K562 (cell line): Measurements from ENCODE around the gene HPCAL1. TPM values are rescaled to one million over a fixed set of nuclear protein-coding genes. Genes with fewer than 3 reads are reported as not detected.

Source experiments
- CBFA2T2 ChIP-seq: fragments of 450-650 bp; conservative IDR thresholded peaks from 2 replicates; pipeline ENCODE4 v1.6.1; 2017; ENCODE audit warnings: mild to moderate bottlenecking
- E2F3 ChIP-seq: fragments of 250-450 bp; sonication (Bioruptor Pico); IDR thresholded peaks from 2 replicates; pipeline ENCODE4 v1.4.0; 2020; ENCODE audit warnings: mild to moderate bottlenecking
- EGR1 ChIP-seq: fragments of 450-650 bp; conservative IDR thresholded peaks from 2 replicates; pipeline ENCODE4 v1.6.1; 2017; ENCODE audit warnings: mild to moderate bottlenecking
- EP300 ChIP-seq: IDR thresholded peaks from 2 replicates; pipeline ENCODE4 v1.6.1; 2012; ENCODE audit warnings: low read length, improper control_type of control experiment
- ETV5 ChIP-seq: sonication (generic); formaldehyde crosslinking; IDR thresholded peaks from 2 replicates; pipeline ENCODE4 v1.4.0; 2020; ENCODE audit warnings: low read depth, mild to moderate bottlenecking, missing genetic modification reagents
- HDAC1 ChIP-seq, 2 experiments: fragments of 450-650 bp; IDR thresholded peaks; 2 replicates each; pipeline ENCODE4 v1.6.1; 2016 to 2017; ENCODE audit warnings: inconsistent platforms in 1 of 2, mild to moderate bottlenecking in 1 of 2, moderate library complexity in 1 of 2
- JUND ChIP-seq, 2 experiments: IDR thresholded peaks; 2 replicates in 1 of 2; 3 replicates in 1 of 2; pipeline ENCODE4 v1.6.1; 2011; ENCODE audit warnings: borderline replicate concordance in 2 of 2, low read depth in 2 of 2, low read length in 2 of 2, improper control_type of control experiment in 1 of 2, missing biosample characterization in 1 of 2, missing genetic modification characterization in 1 of 2, missing genetic modification reagents in 1 of 2
- NUFIP1 ChIP-seq: fragments of 450-650 bp; IDR thresholded peaks from 2 replicates; pipeline ENCODE4 v1.6.1; 2018; ENCODE audit not compliant: partially characterized antibody
- RBM17 ChIP-seq: fragments of 200-400 bp; formaldehyde crosslinking; IDR thresholded peaks from 2 replicates; pipeline ENCODE4 v1.6.1; 2017; ENCODE audit warnings: low read depth, mild to moderate bottlenecking, low read length, borderline replicate concordance
- SRSF3 ChIP-seq: fragments of 200-400 bp; formaldehyde crosslinking; IDR thresholded peaks from 2 replicates; pipeline ENCODE4 v1.6.1; 2016; ENCODE audit warnings: mild to moderate bottlenecking, low read length, moderate library complexity; ENCODE audit not compliant: insufficient read depth
- TCF3 ChIP-seq: sonication (generic); formaldehyde crosslinking; IDR thresholded peaks from 2 replicates; pipeline ENCODE4 v1.4.0; 2020; ENCODE audit warnings: mild to moderate bottlenecking, missing genetic modification reagents
- ZKSCAN8 ChIP-seq: fragments of 200-800 bp; sonication (Bioruptor generic); IDR thresholded peaks from 2 replicates; pipeline ENCODE4 v1.6.1; 2016; ENCODE audit warnings: missing genetic modification characterization, missing compliant biosample characterization
- ZNF217 ChIP-seq: sonication (generic); formaldehyde crosslinking; IDR thresholded peaks from 2 replicates; pipeline ENCODE4 v1.8.0; 2022; ENCODE audit warnings: mild to moderate bottlenecking, missing genetic modification reagents
- ZNF436 ChIP-seq: fragments of 250-450, 450-650 bp; sonication (Bioruptor Pico); formaldehyde crosslinking; IDR thresholded peaks from 2 replicates; pipeline ENCODE4 v1.7.0; 2020; ENCODE audit warnings: mild to moderate bottlenecking
- polyA plus RNA-seq, 8 experiments: library from polyadenylated mRNA; depleted of rRNA in 4 of 8; stranded (reverse) in 5 of 8; unstranded in 3 of 8; fragments of >200 nt; fragmentation: Nextera tagmentation in 2 of 8; fragmentation: Illumina TruSeq in 1 of 8; extraction: Ambion mirVana in 2 of 8; extraction: Trizol in 1 of 8; gene quantifications; 2 replicates each; pipeline versions ENCODE4 v1.2.1 to v1.2.3, GENCODE V29; 2011 to 2014; ENCODE audit warnings: inconsistent platforms in 1 of 8, missing spikeins in 1 of 8
- total RNA-seq, 7 experiments: library from RNA; depleted of rRNA in 6 of 7; stranded (reverse); fragments of >200 nt in 6 of 7; fragmentation: Illumina TruSeq in 2 of 7; extraction: Trizol in 2 of 7; gene quantifications; 2 replicates each; pipeline versions ENCODE4 v1.2.1 to v1.2.3, GENCODE V29; 2011 to 2021; ENCODE audit warnings: low replicate concordance in 1 of 7
- TF ChIP-seq, protein P1 (sequence below): fragments of 250-450 bp; sonication (Bioruptor Pico); IDR thresholded peaks from 2 replicates; pipeline ENCODE4 v1.4.0; 2020; ENCODE audit warnings: mild to moderate bottlenecking, moderate library complexity
- TF ChIP-seq, protein P2 (sequence below): fragments of 450-650 bp; formaldehyde crosslinking; conservative IDR thresholded peaks from 2 replicates; pipeline ENCODE4 v1.4.0; 2022; ENCODE audit warnings: mild to moderate bottlenecking, missing genetic modification characterization
- TF ChIP-seq, protein P3 (sequence below): fragments of 250-450 bp; sonication (Bioruptor Pico); IDR thresholded peaks from 2 replicates; pipeline ENCODE4 v1.5.0; 2021; ENCODE audit warnings: mild to moderate bottlenecking, borderline replicate concordance
- TF ChIP-seq, protein P4 (sequence below): fragments of 450-650 bp; formaldehyde crosslinking; IDR thresholded peaks from 2 replicates; pipeline ENCODE4 v1.4.0; 2020; ENCODE audit warnings: mild to moderate bottlenecking, moderate library complexity
- TF ChIP-seq, protein P5 (sequence below): fragments of 450-650 bp; IDR thresholded peaks from 2 replicates; pipeline ENCODE4 v1.6.1; 2016; ENCODE audit warnings: low read depth, mild to moderate bottlenecking, moderate library complexity

HPCAL1 gene
- total and polyA plus RNA-seq, 9 of the 15 experiments (the other 6 are each of a cell fraction or from before 2014, with no cell fraction given): 2.7 to 65.5 (median 23.9) TPM

DNA sequence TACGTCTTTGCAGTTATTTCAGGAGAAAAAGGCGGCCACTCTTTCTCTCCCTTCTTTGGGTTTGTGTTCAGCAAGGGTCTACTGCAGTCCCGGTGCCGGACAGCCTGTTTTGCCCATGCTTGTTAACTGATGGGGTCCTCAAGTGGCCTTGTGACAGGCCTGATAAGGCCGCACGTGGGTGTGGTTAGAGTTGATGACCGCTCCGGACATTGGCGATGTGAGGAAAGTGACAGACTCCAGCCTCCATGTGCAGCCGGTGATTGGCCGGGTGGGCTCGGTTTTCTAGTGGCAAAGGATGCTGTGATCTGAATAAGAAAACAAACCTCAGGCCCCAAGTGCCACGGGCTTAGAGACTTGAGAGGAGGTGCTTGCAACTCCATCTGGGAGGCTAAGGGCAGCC lies 15.6 kb downstream of the HPCAL1 start (continued):
- TF ChIP-seq, protein P1, sequence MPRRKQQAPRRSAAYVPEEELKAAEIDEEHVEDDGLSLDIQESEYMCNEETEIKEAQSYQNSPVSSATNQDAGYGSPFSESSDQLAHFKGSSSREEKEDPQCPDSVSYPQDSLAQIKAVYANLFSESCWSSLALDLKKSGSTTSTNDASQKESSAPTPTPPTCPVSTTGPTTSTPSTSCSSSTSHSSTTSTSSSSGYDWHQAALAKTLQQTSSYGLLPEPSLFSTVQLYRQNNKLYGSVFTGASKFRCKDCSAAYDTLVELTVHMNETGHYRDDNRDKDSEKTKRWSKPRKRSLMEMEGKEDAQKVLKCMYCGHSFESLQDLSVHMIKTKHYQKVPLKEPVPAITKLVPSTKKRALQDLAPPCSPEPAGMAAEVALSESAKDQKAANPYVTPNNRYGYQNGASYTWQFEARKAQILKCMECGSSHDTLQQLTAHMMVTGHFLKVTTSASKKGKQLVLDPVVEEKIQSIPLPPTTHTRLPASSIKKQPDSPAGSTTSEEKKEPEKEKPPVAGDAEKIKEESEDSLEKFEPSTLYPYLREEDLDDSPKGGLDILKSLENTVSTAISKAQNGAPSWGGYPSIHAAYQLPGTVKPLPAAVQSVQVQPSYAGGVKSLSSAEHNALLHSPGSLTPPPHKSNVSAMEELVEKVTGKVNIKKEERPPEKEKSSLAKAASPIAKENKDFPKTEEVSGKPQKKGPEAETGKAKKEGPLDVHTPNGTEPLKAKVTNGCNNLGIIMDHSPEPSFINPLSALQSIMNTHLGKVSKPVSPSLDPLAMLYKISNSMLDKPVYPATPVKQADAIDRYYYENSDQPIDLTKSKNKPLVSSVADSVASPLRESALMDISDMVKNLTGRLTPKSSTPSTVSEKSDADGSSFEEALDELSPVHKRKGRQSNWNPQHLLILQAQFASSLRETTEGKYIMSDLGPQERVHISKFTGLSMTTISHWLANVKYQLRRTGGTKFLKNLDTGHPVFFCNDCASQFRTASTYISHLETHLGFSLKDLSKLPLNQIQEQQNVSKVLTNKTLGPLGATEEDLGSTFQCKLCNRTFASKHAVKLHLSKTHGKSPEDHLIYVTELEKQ (CRISPR knock-in tag): no peak
- TF ChIP-seq, protein P2, sequence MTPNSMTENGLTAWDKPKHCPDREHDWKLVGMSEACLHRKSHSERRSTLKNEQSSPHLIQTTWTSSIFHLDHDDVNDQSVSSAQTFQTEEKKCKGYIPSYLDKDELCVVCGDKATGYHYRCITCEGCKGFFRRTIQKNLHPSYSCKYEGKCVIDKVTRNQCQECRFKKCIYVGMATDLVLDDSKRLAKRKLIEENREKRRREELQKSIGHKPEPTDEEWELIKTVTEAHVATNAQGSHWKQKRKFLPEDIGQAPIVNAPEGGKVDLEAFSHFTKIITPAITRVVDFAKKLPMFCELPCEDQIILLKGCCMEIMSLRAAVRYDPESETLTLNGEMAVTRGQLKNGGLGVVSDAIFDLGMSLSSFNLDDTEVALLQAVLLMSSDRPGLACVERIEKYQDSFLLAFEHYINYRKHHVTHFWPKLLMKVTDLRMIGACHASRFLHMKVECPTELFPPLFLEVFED (CRISPR knock-in tag): no peak
- TF ChIP-seq, protein P3, sequence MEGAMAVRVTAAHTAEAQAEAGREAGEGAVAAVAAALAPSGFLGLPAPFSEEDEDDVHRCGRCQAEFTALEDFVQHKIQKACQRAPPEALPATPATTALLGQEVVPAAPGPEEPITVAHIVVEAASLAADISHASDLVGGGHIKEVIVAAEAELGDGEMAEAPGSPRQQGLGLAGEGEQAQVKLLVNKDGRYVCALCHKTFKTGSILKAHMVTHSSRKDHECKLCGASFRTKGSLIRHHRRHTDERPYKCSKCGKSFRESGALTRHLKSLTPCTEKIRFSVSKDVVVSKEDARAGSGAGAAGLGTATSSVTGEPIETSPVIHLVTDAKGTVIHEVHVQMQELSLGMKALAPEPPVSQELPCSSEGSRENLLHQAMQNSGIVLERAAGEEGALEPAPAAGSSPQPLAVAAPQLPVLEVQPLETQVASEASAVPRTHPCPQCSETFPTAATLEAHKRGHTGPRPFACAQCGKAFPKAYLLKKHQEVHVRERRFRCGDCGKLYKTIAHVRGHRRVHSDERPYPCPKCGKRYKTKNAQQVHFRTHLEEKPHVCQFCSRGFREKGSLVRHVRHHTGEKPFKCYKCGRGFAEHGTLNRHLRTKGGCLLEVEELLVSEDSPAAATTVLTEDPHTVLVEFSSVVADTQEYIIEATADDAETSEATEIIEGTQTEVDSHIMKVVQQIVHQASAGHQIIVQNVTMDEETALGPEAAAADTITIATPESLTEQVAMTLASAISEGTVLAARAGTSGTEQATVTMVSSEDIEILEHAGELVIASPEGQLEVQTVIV (CRISPR knock-in tag): no peak
- TF ChIP-seq ZKSCAN8 (CRISPR knock-in tag): no peak
- no peak for TF ChIP-seq E2F3 (CRISPR knock-in tag)
- TF ChIP-seq RBM17: no peak
- 0 out of 2 replicates have a peak, but pooled peaks have one; percentile 15 for TF ChIP-seq CBFA2T2
- no peak for TF ChIP-seq ETV5 (CRISPR knock-in tag)
- no peak for TF ChIP-seq ZNF217
- TF ChIP-seq NUFIP1: no peak
- peak; percentile 32; the same call in 1 of the 2 replicates for TF ChIP-seq EGR1
- TF ChIP-seq ZNF436 (CRISPR knock-in tag): no peak
- TF ChIP-seq, protein P4, sequence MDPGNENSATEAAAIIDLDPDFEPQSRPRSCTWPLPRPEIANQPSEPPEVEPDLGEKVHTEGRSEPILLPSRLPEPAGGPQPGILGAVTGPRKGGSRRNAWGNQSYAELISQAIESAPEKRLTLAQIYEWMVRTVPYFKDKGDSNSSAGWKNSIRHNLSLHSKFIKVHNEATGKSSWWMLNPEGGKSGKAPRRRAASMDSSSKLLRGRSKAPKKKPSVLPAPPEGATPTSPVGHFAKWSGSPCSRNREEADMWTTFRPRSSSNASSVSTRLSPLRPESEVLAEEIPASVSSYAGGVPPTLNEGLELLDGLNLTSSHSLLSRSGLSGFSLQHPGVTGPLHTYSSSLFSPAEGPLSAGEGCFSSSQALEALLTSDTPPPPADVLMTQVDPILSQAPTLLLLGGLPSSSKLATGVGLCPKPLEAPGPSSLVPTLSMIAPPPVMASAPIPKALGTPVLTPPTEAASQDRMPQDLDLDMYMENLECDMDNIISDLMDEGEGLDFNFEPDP (CRISPR knock-in tag): no peak
- no peak for TF ChIP-seq SRSF3
- TF ChIP-seq HDAC1 (IDR thresholded peaks at IDR 0.05): peak in 1 of 2 experiments; percentile 45; a peak in 1 of 4 replicates
- TF ChIP-seq, protein P5, sequence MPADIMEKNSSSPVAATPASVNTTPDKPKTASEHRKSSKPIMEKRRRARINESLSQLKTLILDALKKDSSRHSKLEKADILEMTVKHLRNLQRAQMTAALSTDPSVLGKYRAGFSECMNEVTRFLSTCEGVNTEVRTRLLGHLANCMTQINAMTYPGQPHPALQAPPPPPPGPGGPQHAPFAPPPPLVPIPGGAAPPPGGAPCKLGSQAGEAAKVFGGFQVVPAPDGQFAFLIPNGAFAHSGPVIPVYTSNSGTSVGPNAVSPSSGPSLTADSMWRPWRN: peak; percentile 78
- TF ChIP-seq TCF3: peak; percentile 72
- TF ChIP-seq JUND (IDR thresholded peaks at IDR 0.05; ENCODE audit: borderline replicate concordance, low read depth, low read length): peak; percentile 32; the same call in 1 of the 2 replicates
- no peak for TF ChIP-seq JUND (tag; IDR thresholded peaks at IDR 0.05; ENCODE audit: borderline replicate concordance, low read depth, low read length)
- peak; percentile 60; the same call in 1 of the 2 replicates for TF ChIP-seq EP300
